Measurements from ENCODE around the gene ANO2.

Gene ANO2

GRCh38 chr12:5637698-5638097 is 307.4 kb downstream of the ANO2 start:
- Histone ChIP-seq H3K4me3 (no peak overlapping the region), H3K27me3 (ENCODE audit: low read depth) (no peaks in the 10 kb centered on the region), H3K9me3 (no peaks in the 10 kb centered on the region), H3K4me1 (no peaks in the 10 kb centered on the region), H3K36me3 (replicated peaks) (no peaks in the 10 kb centered on the region)
- DNase-seq (ENCODE audit: low spot score in 2 of 2): no peak
- in situ Hi-C loops (cut with MboI; ENCODE audit: low sequenced_read_pairs): no loop called here

DNA sequence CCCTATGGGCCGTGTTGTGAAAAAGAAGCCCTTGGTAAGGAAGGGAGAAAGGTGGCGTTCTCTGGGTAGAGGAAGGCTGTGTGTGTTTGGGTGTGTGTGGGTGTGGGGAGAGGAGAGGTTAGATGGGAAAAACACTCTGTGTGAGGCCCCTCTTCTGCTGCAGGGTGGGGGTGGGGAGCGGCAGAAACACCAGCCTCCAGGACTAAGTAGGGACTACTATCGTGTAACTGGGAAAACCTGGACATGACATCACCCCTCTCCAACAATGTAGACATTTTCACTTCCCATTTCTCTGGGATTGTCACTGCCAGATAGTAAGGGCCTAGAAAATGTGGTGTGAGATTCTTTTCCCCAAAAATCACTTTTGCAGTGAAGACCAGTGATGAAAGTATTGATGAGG is 308.2 kb downstream of the ANO2 start:
- H3K4me3 ChIP-seq: no peak overlapping the region
- H3K27me3 ChIP-seq (ENCODE audit: low read depth): no peaks in the 10 kb centered on the region
- in situ Hi-C loops (cut with MboI; ENCODE audit: low sequenced_read_pairs): no loop called here
- no peaks in the 10 kb centered on the region for H3K9me3 ChIP-seq
- no peaks in the 10 kb centered on the region for H3K36me3 ChIP-seq (replicated peaks)
- no peaks in the 10 kb centered on the region for H3K4me1 ChIP-seq
- DNase-seq (ENCODE audit: low spot score in 2 of 2): no peak

GRCh38 chr12:5633106-5633505 is 312.0 kb downstream of the ANO2 start:
- Histone ChIP-seq H3K27me3 (ENCODE audit: low read depth) (no peaks in the 10 kb centered on the region), H3K4me3 (no peak overlapping the region), H3K9me3 (no peaks in the 10 kb centered on the region), H3K4me1 (no peaks in the 10 kb centered on the region), H3K36me3 (replicated peaks) (no peaks in the 10 kb centered on the region)
- DNase-seq (ENCODE audit: low spot score in 2 of 2): no peak
- in situ Hi-C loops (cut with MboI; ENCODE audit: low sequenced_read_pairs): no loop called here

- in situ Hi-C loops (cut with MboI; ENCODE audit: low sequenced_read_pairs): no loop called here
- no peaks in the 10 kb centered on the region for H3K9me3 ChIP-seq
- H3K27me3 ChIP-seq (ENCODE audit: low read depth): no peaks in the 10 kb centered on the region
- H3K4me1 ChIP-seq: no peaks in the 10 kb centered on the region
- DNase-seq (ENCODE audit: low spot score in 2 of 2): no peak
- H3K36me3 ChIP-seq (replicated peaks): no peaks in the 10 kb centered on the region
- H3K4me3 ChIP-seq: no peak overlapping the region
Observed at GRCh38 chr12:5632453-5632852, 312.6 kb downstream of the ANO2 start.

GRCh38 chr12:5631497-5631896 is 313.6 kb downstream of the ANO2 start:
- Histone ChIP-seq H3K4me3 (no peak overlapping the region), H3K27me3 (ENCODE audit: low read depth) (no peaks in the 10 kb centered on the region), H3K36me3 (replicated peaks) (no peaks in the 10 kb centered on the region), H3K9me3 (no peaks in the 10 kb centered on the region), H3K4me1 (no peaks in the 10 kb centered on the region)
- in situ Hi-C loops (cut with MboI; ENCODE audit: low sequenced_read_pairs): no loop called here
- DNase-seq (ENCODE audit: low spot score in 2 of 2): no peak

GRCh38 chr12:5630726-5631125 is 314.3 kb downstream of the ANO2 start:
- in situ Hi-C loops (cut with MboI; ENCODE audit: low sequenced_read_pairs): no loop called here
- Histone ChIP-seq H3K36me3 (replicated peaks) (no peaks in the 10 kb centered on the region), H3K4me3 (no peak overlapping the region), H3K27me3 (ENCODE audit: low read depth) (no peaks in the 10 kb centered on the region), H3K4me1 (no peaks in the 10 kb centered on the region), H3K9me3 (no peaks in the 10 kb centered on the region)
- no peak for DNase-seq (ENCODE audit: low spot score in 2 of 2)

DNA sequence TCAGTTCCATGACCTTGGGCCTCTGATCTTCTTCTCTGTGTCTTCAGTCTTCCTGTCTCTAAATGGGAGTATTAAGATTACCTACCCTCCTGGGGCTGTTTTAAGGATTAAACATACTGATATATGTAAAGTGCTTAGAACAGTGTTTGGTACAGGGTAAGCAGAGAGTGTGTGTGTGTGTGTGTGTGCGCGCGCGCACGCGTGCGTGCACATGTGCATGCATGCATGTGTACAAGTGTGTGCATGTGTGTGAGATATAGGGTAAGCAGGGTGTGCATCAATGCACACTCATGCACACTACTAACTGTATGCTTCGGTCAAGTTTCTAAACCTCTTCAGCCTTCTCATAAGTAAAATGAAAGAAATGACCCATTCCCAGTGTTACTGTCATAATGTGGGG is 316.6 kb downstream of the ANO2 start:
- DNase-seq (ENCODE audit: low spot score in 2 of 2): no peak
- Histone ChIP-seq H3K9me3 (no peaks in the 10 kb centered on the region), H3K4me1 (no peaks in the 10 kb centered on the region), H3K36me3 (replicated peaks) (no peaks in the 10 kb centered on the region), H3K27me3 (ENCODE audit: low read depth) (no peaks in the 10 kb centered on the region), H3K4me3 (no peak overlapping the region)
- in situ Hi-C loops (cut with MboI; ENCODE audit: low sequenced_read_pairs): no loop called here

DNA sequence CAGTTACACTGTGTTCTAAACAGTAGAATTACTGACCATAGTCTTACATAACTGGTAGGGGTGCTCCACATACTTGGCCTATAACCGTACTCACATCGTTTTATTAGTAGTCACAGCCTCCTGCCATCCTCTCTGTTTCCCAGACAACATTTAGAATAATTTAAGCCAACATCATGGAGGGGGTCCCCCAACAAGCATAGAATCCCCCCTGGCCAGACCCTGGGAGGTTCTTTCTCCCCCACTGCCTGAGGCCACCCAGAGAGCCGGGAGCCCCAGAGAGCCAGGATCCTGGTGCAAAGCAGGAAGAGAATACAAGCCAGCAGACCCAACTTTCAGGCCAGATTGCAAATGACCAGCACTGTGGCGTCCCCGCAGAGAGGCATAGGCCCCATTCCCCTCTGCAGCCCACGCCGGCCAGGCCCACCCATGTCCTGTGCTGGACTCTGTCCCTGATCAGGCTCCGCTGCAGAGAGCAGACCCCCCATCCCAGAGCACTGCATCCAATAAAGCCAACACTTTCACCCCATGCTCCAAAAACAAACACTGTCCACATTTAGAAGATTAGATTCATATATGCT is 317.9 kb downstream of the ANO2 start:
- no peaks in the 10 kb centered on the region for H3K27me3 ChIP-seq (ENCODE audit: low read depth)
- H3K4me3 ChIP-seq: no peak overlapping the region
- in situ Hi-C loops (cut with MboI; ENCODE audit: low sequenced_read_pairs): no loop called here
- no peaks in the 10 kb centered on the region for H3K9me3 ChIP-seq
- H3K4me1 ChIP-seq: no peaks in the 10 kb centered on the region
- H3K36me3 ChIP-seq (replicated peaks): no peaks in the 10 kb centered on the region
- DNase-seq (ENCODE audit: low spot score in 2 of 2): no peak

DNA sequence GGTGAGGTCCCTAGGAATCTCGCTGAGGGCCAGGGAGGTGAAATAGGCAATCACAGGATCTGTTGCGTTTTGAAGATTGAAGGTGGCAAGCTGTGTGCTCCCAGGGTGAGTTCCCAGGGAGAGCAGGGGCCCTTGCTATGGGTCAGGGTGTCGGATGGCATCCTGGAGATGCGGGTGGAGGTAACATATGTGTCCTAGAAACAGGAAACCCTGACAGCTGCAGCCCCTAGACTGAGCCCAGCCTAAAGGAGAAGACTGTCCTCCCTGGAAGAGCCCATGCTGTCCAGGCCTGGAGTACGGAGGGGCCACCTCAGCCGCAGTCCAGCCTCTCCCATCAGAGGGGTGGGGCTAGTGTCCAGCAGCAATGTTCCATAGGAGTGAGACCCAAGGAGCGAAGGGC is 318.9 kb downstream of the ANO2 start:
- DNase-seq (ENCODE audit: low spot score in 2 of 2): no peak
- no peaks in the 10 kb centered on the region for H3K36me3 ChIP-seq (replicated peaks)
- H3K9me3 ChIP-seq: no peaks in the 10 kb centered on the region
- in situ Hi-C loops (cut with MboI; ENCODE audit: low sequenced_read_pairs): no loop called here
- H3K27me3 ChIP-seq (ENCODE audit: low read depth): no peaks in the 10 kb centered on the region
- no peaks in the 10 kb centered on the region for H3K4me1 ChIP-seq
- no peak overlapping the region for H3K4me3 ChIP-seq

- no peaks in the 10 kb centered on the region for H3K9me3 ChIP-seq
- H3K36me3 ChIP-seq (replicated peaks): no peaks in the 10 kb centered on the region
- no peaks in the 10 kb centered on the region for H3K4me1 ChIP-seq
- no peak for DNase-seq (ENCODE audit: low spot score in 2 of 2)
- no peaks in the 10 kb centered on the region for H3K27me3 ChIP-seq (ENCODE audit: low read depth)
- no peak overlapping the region for H3K4me3 ChIP-seq
- in situ Hi-C loops (cut with MboI; ENCODE audit: low sequenced_read_pairs): no loop called here
Observed at GRCh38 chr12:5624486-5625272, 320.4 kb downstream of the ANO2 start.

DNA sequence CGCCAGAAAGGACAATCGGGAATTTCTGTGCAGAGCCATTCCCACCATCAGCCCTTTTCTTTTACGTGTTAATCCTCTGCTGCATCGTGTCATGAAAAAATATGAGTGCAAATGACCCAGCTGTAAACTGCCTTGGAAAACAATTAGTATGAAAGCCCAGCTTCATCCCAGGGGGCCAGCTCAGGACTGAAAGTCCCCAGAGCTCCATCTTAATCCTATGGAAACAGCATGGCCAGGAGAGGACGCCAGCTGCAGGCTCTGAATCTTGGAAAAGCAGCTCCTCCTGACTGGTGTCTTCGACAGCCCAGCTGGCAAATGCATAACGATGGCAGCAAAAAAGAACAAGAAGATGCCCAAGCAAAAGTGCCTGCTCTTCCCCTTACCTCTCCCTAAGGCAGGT is 321.6 kb downstream of the ANO2 start:
- no peaks in the 10 kb centered on the region for H3K9me3 ChIP-seq
- DNase-seq (ENCODE audit: low spot score in 2 of 2): no peak
- in situ Hi-C loops (cut with MboI; ENCODE audit: low sequenced_read_pairs): no loop called here
- no peaks in the 10 kb centered on the region for H3K27me3 ChIP-seq (ENCODE audit: low read depth)
- H3K4me1 ChIP-seq: no peaks in the 10 kb centered on the region
- H3K4me3 ChIP-seq: no peak overlapping the region
- no peaks in the 10 kb centered on the region for H3K36me3 ChIP-seq (replicated peaks)

- H3K27me3 ChIP-seq (ENCODE audit: low read depth): no peaks in the 10 kb centered on the region
- H3K9me3 ChIP-seq: no peaks in the 10 kb centered on the region
- no peaks in the 10 kb centered on the region for H3K36me3 ChIP-seq (replicated peaks)
- H3K4me3 ChIP-seq: no peak overlapping the region
- in situ Hi-C loops (cut with MboI; ENCODE audit: low sequenced_read_pairs): no loop called here
- no peak for DNase-seq (ENCODE audit: low spot score in 2 of 2)
- H3K4me1 ChIP-seq: no peaks in the 10 kb centered on the region
Observed at GRCh38 chr12:5622280-5622679, 322.8 kb downstream of the ANO2 start.

GRCh38 chr12:5621329-5621728 is 323.7 kb downstream of the ANO2 start:
- DNase-seq (ENCODE audit: low spot score in 2 of 2): no peak
- in situ Hi-C loops (cut with MboI; ENCODE audit: low sequenced_read_pairs): no loop called here

DNA sequence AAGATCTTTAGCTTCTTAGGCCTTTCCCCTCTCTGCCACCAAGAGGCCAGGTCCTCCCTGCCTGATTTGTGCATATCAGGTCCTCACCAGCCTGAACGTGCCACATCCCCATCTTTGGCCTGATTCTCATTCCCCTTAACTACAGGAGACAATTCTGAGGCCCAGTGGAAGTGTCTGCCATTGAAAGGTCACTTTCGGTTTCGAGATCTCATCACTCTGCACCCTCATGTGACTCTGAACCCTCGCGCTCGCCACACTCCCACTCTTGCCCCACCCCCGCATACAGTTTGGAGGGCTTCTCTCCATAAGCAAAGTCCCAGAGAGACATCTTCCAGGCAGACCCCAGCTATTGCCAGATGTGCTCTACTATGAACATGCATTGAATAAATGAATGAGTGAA is 324.2 kb downstream of the ANO2 start:
- Histone ChIP-seq H3K4me1 (no peaks in the 10 kb centered on the region), H3K36me3 (replicated peaks) (no peaks in the 10 kb centered on the region), H3K4me3 (no peak overlapping the region), H3K9me3 (no peaks in the 10 kb centered on the region), H3K27me3 (ENCODE audit: low read depth) (no peaks in the 10 kb centered on the region)
- DNase-seq (ENCODE audit: low spot score in 2 of 2): no peak
- in situ Hi-C loops (cut with MboI; ENCODE audit: low sequenced_read_pairs): no loop called here

More at GRCh38 chr12:5621329-5621728, 323.7 kb downstream of the ANO2 start:
- no peaks in the 10 kb centered on the region for H3K27me3 ChIP-seq (ENCODE audit: low read depth)
- H3K9me3 ChIP-seq: no peaks in the 10 kb centered on the region
- H3K36me3 ChIP-seq (replicated peaks): no peaks in the 10 kb centered on the region
- no peak overlapping the region for H3K4me3 ChIP-seq
- no peaks in the 10 kb centered on the region for H3K4me1 ChIP-seq

GRCh38 chr12:5619628-5620027 is 325.4 kb downstream of the ANO2 start:
- Histone ChIP-seq H3K36me3 (replicated peaks) (no peaks in the 10 kb centered on the region), H3K4me1 (no peaks in the 10 kb centered on the region), H3K27me3 (ENCODE audit: low read depth) (no peaks in the 10 kb centered on the region), H3K9me3 (no peaks in the 10 kb centered on the region), H3K4me3 (no peak overlapping the region)
- DNase-seq (ENCODE audit: low spot score in 2 of 2): no peak
- in situ Hi-C loops (cut with MboI; ENCODE audit: low sequenced_read_pairs): no loop called here

Measured in HAP-1 (cell line).